HL-60 (cell line): ENCODE results near the gene B4GALNT1.

ENCODE experiments used
- CTCF ChIP-seq: IDR thresholded peaks from one replicate; pipeline ENCODE4 v1.5.1; 2011; ENCODE audit warnings: low read length, control low read depth, inconsistent platforms; ENCODE audit not compliant: insufficient read depth
- GABPA ChIP-seq: IDR thresholded peaks from 2 replicates; pipeline ENCODE4 v1.6.1; 2012; ENCODE audit warnings: low read depth
- POLR2AphosphoS5 ChIP-seq: IDR thresholded peaks from 2 replicates; pipeline ENCODE4 v1.6.1; 2012; ENCODE audit warnings: low read depth

GRCh38 chr12:57641699-57642442 is 8.9 kb upstream of the B4GALNT1 start:
- TF ChIP-seq CTCF (no peak), POLR2AphosphoS5 (no peak), GABPA (no peak)
